Ammon's horn (tissue), 1 donor: ENCODE measurements around the gene GHRL.
"Not testable (repeated sequence)": the region's sequence is repeated elsewhere in the genome, so short reads cannot be mapped to it uniquely, and the experiment has no call there.

Experiments
- DNase-seq: peaks from one replicate; pipeline ENCODE4 v3.0.0-alpha.2; 2016; ENCODE audit warnings: low spot score

Gene GHRL

DNA sequence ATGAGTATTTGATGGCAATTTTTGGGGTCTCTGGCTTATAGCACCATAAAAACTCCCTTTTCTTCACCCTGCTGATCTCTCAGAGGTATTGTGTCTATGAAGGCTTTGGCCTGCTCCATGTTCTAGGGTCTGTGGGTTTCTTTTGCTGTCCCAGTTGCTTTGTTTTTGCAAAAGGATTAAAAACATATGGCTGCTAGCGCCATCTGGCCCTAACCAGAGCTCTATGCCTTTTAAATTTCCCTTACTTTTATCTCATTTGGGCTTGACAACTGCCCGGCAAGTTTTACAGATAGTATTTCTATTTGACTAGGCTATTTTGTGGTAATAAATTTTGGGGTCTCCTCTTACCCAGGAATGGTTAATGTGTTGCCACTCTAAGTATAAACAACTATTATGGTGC, 6.4 kb upstream of the GHRL start:
- no peak for DNase-seq

DNA sequence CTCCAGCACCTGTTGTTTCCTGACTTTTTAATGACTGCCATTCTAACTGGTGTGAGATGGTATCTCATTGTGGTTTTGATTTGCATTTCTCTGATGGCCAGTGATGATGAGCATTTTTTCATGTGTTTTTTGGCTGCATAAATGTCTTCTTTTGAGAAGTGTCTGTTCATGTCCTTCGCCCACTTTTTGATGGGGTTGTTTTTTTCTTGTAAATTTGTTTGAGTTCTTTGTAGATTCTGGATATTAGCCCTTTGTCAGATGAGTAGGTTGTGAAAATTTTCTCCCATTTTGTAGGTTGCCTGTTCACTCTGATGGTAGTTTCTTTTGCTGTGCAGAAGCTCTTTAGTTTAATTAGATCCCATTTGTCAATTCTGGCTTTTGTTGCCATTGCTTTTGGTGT, 5.3 kb upstream of the GHRL start:
- DNase-seq, result not testable (repeated sequence)

GRCh38 chr3:10294030-10294586, 1.4 kb upstream of the GHRL start:
- DNase-seq, result no peak

GRCh38 chr3:10291641-10292040, 1.1 kb downstream of the GHRL start:
- no peak for DNase-seq

- DNase-seq, result no peak
These were observed 2.1 kb downstream of the GHRL start for GRCh38 chr3:10290481-10291176.

DNA sequence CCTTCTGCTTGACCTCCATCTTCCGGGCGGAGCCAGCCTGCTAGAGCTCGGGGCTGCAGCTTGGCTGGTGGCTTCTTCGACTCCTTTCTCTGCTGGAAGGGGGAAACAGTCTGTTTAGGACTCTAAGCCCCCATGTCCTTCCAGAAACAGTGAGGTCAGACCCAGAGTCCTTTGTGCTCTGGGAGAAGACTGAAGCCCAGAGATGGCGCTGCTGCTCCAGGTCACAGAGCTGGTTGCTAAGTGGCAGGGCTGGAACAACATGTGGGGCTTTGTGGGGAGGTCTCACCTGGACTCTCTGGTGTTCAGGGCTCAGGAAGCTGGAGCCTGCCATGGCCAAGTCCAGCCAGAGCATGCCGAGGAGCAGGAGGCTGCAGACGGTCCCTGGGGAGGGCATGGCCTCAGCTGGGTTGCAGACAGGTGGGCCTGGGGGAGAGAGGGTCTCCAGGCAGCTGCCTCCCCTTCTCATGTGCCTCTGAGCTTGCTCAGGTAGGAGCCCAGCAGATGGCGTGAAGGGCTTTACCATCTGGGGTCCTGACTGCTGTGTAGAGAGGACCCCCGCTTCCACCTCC, 2.9 kb downstream of the GHRL start:
- no peak for DNase-seq

GRCh38 chr3:10289077-10289476, 3.7 kb downstream of the GHRL start:
- no peak for DNase-seq

DNA sequence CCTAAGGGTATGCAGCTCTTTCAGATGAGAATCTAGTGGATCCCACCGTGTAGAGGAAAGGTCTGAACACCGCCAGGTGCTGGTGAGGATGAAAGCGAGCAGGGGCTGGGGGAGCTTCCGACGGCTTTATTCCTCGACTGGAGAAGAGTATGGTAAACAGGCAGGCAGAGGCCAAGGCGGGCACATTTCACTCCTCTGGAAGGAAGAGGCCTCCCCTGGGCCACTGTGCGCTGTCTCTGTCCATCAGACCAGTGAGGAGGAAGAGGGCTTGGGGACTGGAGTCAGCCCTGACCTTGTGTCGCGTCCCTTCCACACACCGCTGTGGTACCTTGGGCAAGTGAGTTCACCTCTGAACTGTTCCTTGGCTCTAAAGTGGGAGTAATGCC, 4.2 kb downstream of the GHRL start:
- DNase-seq, result no peak

- no peak for DNase-seq
These were observed 4.7 kb downstream of the GHRL start for GRCh38 chr3:10287936-10288574.

- DNase-seq, result peak; percentile 79
These were observed 6.0 kb downstream of the GHRL start for GRCh38 chr3:10286596-10287295.

- DNase-seq, result no peak
These were observed 6.6 kb downstream of the GHRL start for GRCh38 chr3:10286133-10286524.

DNA sequence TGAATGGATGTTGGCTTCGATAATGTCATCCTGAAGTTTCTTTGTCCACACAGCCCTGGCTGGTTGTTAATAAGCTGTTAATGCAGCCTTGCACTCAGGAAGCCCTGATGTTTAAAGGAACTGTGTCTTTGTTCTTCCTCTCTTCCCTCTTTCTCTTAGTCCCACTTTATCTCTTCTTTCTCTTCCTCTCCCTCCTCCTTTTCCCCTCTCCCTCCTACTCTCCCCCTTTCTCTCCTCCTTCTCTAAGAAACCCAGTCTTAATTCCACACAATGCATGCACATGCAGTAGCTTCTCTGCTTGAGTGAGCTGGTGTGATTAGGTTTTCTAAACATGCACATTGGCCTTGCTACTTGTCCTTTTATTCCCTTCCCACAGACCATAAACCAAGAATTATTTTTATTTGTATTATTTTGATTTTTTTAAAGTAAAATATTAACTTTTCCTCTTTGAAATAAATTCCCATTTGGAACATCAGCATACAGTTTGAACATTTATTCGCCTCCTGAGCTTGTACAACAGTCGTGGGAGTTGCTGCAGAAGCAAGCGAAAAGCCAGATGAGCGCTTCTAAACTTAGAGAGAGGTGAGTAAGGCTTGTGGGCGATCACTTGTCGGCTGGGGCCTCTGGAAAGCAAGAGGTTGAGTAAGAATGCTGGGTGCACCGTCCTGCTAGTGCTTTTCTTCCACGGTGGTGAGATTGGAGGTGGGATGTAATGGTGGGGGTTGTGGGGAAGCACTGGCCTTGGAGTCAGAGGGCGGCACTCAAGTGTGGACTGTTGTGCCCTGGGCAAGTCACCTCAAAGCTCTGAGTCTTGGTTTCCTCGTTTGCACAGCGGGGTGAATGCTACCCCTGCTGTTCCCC, 7.2 kb downstream of the GHRL start:
- DNase-seq, result peak; percentile 50

DNA sequence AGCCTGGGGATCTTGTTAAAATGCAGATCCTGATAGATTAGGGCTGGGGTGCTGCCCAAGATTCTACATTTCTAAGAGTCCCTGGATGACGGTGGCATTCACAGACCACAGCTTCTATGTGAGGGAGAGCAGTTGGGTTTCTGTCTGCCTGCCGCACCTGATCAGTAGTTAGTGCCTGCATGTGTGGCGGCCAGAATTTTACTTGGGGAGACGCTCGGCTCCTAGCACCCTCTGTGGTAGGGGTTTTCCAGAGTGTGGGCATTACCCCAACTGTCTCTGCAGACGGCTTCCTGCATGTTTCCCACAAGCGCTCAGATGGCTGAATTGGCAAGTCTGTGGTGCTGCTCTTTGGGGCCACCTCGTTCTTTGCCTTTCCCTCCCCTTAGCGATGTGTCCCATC, 8.3 kb downstream of the GHRL start:
- DNase-seq, result no peak

DNA sequence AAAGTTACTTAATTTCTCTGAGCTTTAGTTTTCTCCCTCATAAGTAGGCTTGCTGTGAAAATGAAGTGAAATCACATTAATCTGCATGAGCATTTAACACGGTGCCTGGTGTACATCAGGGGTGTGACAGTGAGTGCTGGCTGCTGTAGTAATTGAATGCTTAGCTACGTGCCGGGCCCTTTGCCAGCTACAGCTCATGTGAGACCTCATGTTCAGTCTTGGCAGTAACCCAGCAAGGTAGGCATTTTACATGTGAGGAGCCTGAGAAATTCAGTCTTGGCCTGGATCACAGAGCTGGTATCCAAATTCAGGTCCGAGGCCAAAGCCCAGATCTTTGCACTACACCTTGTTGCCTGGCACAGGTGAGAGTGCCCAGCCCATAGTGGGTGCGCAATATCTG, 9.1 kb downstream of the GHRL start:
- no peak for DNase-seq

DNA sequence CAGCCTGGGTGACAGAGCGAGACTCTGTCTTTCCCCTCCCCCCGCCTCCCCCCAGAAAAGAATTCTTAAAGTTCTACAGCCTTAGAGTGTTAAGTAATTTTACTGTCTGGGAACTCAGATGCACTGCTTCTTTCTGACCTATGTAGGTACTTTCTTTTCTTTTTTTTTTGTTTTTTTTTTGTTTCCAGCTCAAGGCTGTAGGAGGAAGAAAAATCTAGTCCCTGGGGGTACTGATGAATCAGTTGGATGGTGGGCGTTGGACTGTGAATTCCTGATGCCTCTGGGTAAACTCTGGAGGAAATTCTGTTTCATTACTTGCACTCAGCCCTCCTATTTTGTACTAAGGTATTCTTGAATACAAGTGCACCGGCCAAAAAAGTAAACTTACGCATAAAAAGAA, 10.8 kb downstream of the GHRL start:
- DNase-seq, result no peak

- DNase-seq, result no peak
These were observed 12.2 kb downstream of the GHRL start for GRCh38 chr3:10280571-10280970.

DNA sequence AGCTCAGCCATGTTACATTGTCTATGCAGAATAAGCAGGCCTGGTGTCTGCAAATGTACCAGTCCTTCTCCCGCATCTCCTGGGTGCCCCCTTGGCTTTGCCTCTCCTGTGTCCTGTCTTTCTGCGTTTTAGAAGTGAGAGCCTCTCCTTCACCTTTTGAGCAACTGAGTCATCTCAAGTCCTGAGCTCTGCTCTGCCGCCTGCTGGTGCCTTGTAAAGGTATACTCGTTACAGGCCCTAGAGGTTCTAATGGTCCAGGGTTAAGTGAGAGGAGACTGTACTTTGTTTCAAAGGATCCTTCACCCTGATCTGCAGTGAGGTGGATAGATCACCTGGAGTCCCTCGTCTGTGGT, 12.6 kb downstream of the GHRL start:
- DNase-seq, result no peak

GRCh38 chr3:10279384-10280176, 13.2 kb downstream of the GHRL start:
- no peak for DNase-seq

DNA sequence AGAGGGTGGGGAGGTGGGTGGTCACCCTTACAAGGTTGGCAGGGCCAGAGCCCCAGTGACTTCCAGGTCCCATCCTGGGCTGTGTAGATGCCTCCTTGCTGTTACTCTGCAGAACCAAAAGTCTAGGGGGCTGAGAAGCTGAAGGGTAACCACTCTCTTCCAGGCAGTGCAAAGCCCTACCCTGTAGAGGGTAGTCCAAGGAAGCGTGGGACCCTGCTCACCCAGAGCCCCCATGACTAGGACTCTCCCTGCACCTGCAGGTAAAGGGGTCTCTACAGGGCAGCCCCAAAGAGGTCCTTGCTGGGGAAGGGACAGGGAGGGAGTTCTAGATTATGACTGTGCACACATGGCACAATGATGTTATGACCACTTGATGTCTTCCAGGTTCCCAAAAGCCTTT, 14.2 kb downstream of the GHRL start:
- DNase-seq, result no peak

- no peak for DNase-seq
These were observed 15.6 kb downstream of the GHRL start for GRCh38 chr3:10277115-10277625.

GRCh38 chr3:10274601-10275000, 18.1 kb downstream of the GHRL start:
- DNase-seq, result no peak
